ENCODE data around the gene SDK1.

The SDK1 gene

GRCh38 chr7:4166340-4166739 lies 865.3 kb downstream of the SDK1 start:
- Histone ChIP-seq H3K27me3 (ENCODE audit: insufficient read depth, low read depth, severe bottlenecking) (no peaks in the 10 kb centered on the region), H3K9me3 (ENCODE audit: severe bottlenecking) (no peaks in the 10 kb centered on the region), H3K36me3 (no peaks in the 10 kb centered on the region), H3K4me3 (ENCODE audit: low read depth, low read length) (no peak overlapping the region), H3K27ac (no peak overlapping the region)
- TF ChIP-seq CTCF (IDR thresholded peaks at IDR 0.05; ENCODE audit: low read depth, low read length) = no peak
- DNase-seq = no peak

- Histone ChIP-seq H3K9me3 (ENCODE audit: severe bottlenecking) (no peaks in the 10 kb centered on the region), H3K4me3 (ENCODE audit: low read depth, low read length) (no peak overlapping the region), H3K27me3 (ENCODE audit: insufficient read depth, low read depth, severe bottlenecking) (no peaks in the 10 kb centered on the region), H3K27ac (no peak overlapping the region), H3K36me3 (no peaks in the 10 kb centered on the region)
- no peak for TF ChIP-seq CTCF (IDR thresholded peaks at IDR 0.05; ENCODE audit: low read depth, low read length)
- DNase-seq = no peak
Observed at GRCh38 chr7:4166807-4167206, 865.8 kb downstream of the SDK1 start.

GRCh38 chr7:4167385-4167910 lies 866.4 kb downstream of the SDK1 start:
- peak; percentile 23 for DNase-seq
- H3K27me3 ChIP-seq (ENCODE audit: insufficient read depth, low read depth, severe bottlenecking) = no peaks in the 10 kb centered on the region

GRCh38 chr7:4168041-4168440 lies 867.0 kb downstream of the SDK1 start:
- no peaks in the 10 kb centered on the region for H3K9me3 ChIP-seq (ENCODE audit: severe bottlenecking)
- DNase-seq = no peak

More at GRCh38 chr7:4167385-4167910, 866.4 kb downstream of the SDK1 start:
- Histone ChIP-seq H3K36me3 (no peaks in the 10 kb centered on the region), H3K4me3 (ENCODE audit: low read depth, low read length) (no peak overlapping the region), H3K27ac (peak overlapping the region; percentile 19; the same call in 1 of the 2 replicates), H3K9me3 (ENCODE audit: severe bottlenecking) (no peaks in the 10 kb centered on the region)
- no peak for TF ChIP-seq CTCF (IDR thresholded peaks at IDR 0.05; ENCODE audit: low read depth, low read length)

GRCh38 chr7:4168541-4168940 lies 867.5 kb downstream of the SDK1 start:
- Histone ChIP-seq H3K4me3 (ENCODE audit: low read depth, low read length) (no peak overlapping the region), H3K36me3 (no peaks in the 10 kb centered on the region), H3K27me3 (ENCODE audit: insufficient read depth, low read depth, severe bottlenecking) (no peaks in the 10 kb centered on the region), H3K9me3 (ENCODE audit: severe bottlenecking) (no peaks in the 10 kb centered on the region), H3K27ac (peak overlapping the region; percentile 26; the same call in 1 of the 2 replicates)
- no peak for TF ChIP-seq CTCF (IDR thresholded peaks at IDR 0.05; ENCODE audit: low read depth, low read length)
- DNase-seq = peak; percentile 77

More at GRCh38 chr7:4168041-4168440, 867.0 kb downstream of the SDK1 start:
- H3K4me3 ChIP-seq (ENCODE audit: low read depth, low read length) = no peak overlapping the region
- peak overlapping the region; percentile 26; the same call in 1 of the 2 replicates for H3K27ac ChIP-seq
- TF ChIP-seq CTCF (IDR thresholded peaks at IDR 0.05; ENCODE audit: low read depth, low read length) = no peak
- H3K27me3 ChIP-seq (ENCODE audit: insufficient read depth, low read depth, severe bottlenecking) = no peaks in the 10 kb centered on the region
- no peaks in the 10 kb centered on the region for H3K36me3 ChIP-seq

GRCh38 chr7:4169455-4169854 lies 868.4 kb downstream of the SDK1 start:
- DNase-seq = no peak
- Histone ChIP-seq H3K4me3 (ENCODE audit: low read depth, low read length) (no peak overlapping the region), H3K9me3 (ENCODE audit: severe bottlenecking) (no peaks in the 10 kb centered on the region), H3K27me3 (ENCODE audit: insufficient read depth, low read depth, severe bottlenecking) (no peaks in the 10 kb centered on the region), H3K36me3 (no peaks in the 10 kb centered on the region), H3K27ac (no peak overlapping the region)
- TF ChIP-seq CTCF (IDR thresholded peaks at IDR 0.05; ENCODE audit: low read depth, low read length) = no peak
